Measurements from ENCODE around the gene TFEB. TPM values are rescaled to one million over a fixed set of nuclear protein-coding genes. Genes with fewer than 3 reads are reported as not detected.

TFEB gene
- total and polyA plus RNA-seq, 4 donors, result 13.3 to 38.4 (median 27.8) TPM

- Histone ChIP-seq H3K27me3 (ENCODE audit: control insufficient read depth in 3 of 3, insufficient read depth in 3 of 3, low read length in 2 of 3) (no peaks in the 10 kb centered on the region), H3K27ac (ENCODE audit: low read depth in 1 of 2, low read length in 1 of 2) (no peak overlapping the region), H3K4me1 (ENCODE audit: control insufficient read depth in 5 of 5, insufficient read depth in 5 of 5, low read length in 5 of 5) (no peaks in the 10 kb centered on the region), H3K9ac (ENCODE audit: insufficient read depth in 1 of 2, low read length in 2 of 2) (no peak overlapping the region), H3K36me3 (ENCODE audit: control insufficient read depth in 4 of 4, insufficient read depth in 4 of 4, low read length in 4 of 4) (no peaks in the 10 kb centered on the region), H3K9me3 (ENCODE audit: control insufficient read depth in 4 of 4, insufficient read depth in 3 of 4, low read length in 3 of 4) (no peaks in the 10 kb centered on the region), H3K4me3 (no peak overlapping the region)
- WGBS, 2 donors, result 70 to 83% methylated on average over 8 of the region's 8 CpGs
- ATAC-seq (ENCODE audit: insufficient read depth, low FRiP score), result no peak
- DNase-seq, result no peak
- TF ChIP-seq CTCF (IDR thresholded peaks at IDR 0.05; ENCODE audit: control extremely low read depth, extremely low read depth), result no peak
These were observed 22.7 kb upstream of the TFEB start for GRCh38 chr6:41757931-41758640.

GRCh38 chr6:41757271-41757670 lies 21.9 kb upstream of the TFEB start:
- DNase-seq, result no peak
- no peak for TF ChIP-seq CTCF (IDR thresholded peaks at IDR 0.05; ENCODE audit: control extremely low read depth, extremely low read depth)
- no peaks in the 10 kb centered on the region for H3K36me3 ChIP-seq (ENCODE audit: control insufficient read depth in 4 of 4, insufficient read depth in 4 of 4, low read length in 4 of 4)
- 91 to 94% methylated on average over 6 of the region's 6 CpGs for WGBS, 2 donors
- no peak for ATAC-seq (ENCODE audit: insufficient read depth, low FRiP score)
- no peaks in the 10 kb centered on the region for H3K4me1 ChIP-seq (ENCODE audit: control insufficient read depth in 5 of 5, insufficient read depth in 5 of 5, low read length in 5 of 5)
- H3K27me3 ChIP-seq (ENCODE audit: control insufficient read depth in 3 of 3, insufficient read depth in 3 of 3, low read length in 2 of 3), result no peaks in the 10 kb centered on the region
- no peaks in the 10 kb centered on the region for H3K9me3 ChIP-seq (ENCODE audit: control insufficient read depth in 4 of 4, insufficient read depth in 3 of 4, low read length in 3 of 4)
- no peak overlapping the region for H3K4me3 ChIP-seq
- H3K27ac ChIP-seq (ENCODE audit: low read depth in 1 of 2, low read length in 1 of 2), result no peak overlapping the region
- no peak overlapping the region for H3K9ac ChIP-seq (ENCODE audit: insufficient read depth in 1 of 2, low read length in 2 of 2)

DNA sequence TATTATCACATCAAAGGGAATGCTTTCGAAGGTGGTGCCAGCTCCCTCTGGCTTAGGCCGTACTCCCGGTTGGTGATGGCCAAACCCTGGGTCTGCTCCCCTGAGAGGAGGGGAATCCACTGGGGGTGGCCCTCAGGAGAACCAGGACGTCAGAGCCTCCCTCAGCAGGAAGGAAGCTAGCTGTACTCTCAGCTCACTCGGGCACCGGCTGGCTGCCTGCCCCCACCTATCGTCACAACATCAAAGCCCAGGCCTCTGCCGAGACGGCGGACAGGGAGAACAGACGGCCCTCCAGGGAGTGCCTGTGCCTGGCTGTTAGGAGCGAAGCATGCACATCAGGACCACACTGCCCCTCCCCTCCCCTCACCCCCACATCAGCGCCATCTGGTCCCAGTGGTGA lies 20.9 kb upstream of the TFEB start:
- Histone ChIP-seq H3K9me3 (ENCODE audit: control insufficient read depth in 4 of 4, insufficient read depth in 3 of 4, low read length in 3 of 4) (no peaks in the 10 kb centered on the region), H3K4me3 (no peak overlapping the region), H3K27ac (ENCODE audit: low read depth in 1 of 2, low read length in 1 of 2) (no peak overlapping the region), H3K27me3 (ENCODE audit: control insufficient read depth in 3 of 3, insufficient read depth in 3 of 3, low read length in 2 of 3) (no peaks in the 10 kb centered on the region), H3K9ac (ENCODE audit: insufficient read depth in 1 of 2, low read length in 2 of 2) (no peak overlapping the region), H3K4me1 (ENCODE audit: control insufficient read depth in 5 of 5, insufficient read depth in 5 of 5, low read length in 5 of 5) (no peaks in the 10 kb centered on the region), H3K36me3 (ENCODE audit: control insufficient read depth in 4 of 4, insufficient read depth in 4 of 4, low read length in 4 of 4) (no peaks in the 10 kb centered on the region)
- no peak for TF ChIP-seq CTCF (IDR thresholded peaks at IDR 0.05; ENCODE audit: control extremely low read depth, extremely low read depth)
- no peak for ATAC-seq (ENCODE audit: insufficient read depth, low FRiP score)
- WGBS, 2 donors, result 51 to 63% methylated on average over 13 of the region's 13 CpGs
- DNase-seq, result peak in 1 of 3 donors; percentile 19

- H3K9me3 ChIP-seq (ENCODE audit: control insufficient read depth in 4 of 4, insufficient read depth in 3 of 4, low read length in 3 of 4), result no peaks in the 10 kb centered on the region
- H3K36me3 ChIP-seq (ENCODE audit: control insufficient read depth in 4 of 4, insufficient read depth in 4 of 4, low read length in 4 of 4), result no peaks in the 10 kb centered on the region
- no peak for TF ChIP-seq CTCF (IDR thresholded peaks at IDR 0.05; ENCODE audit: control extremely low read depth, extremely low read depth)
- no peaks in the 10 kb centered on the region for H3K27me3 ChIP-seq (ENCODE audit: control insufficient read depth in 3 of 3, insufficient read depth in 3 of 3, low read length in 2 of 3)
- H3K27ac ChIP-seq (ENCODE audit: low read depth in 1 of 2, low read length in 1 of 2), result no peak overlapping the region
- 85 to 86% methylated on average over 4 of the region's 4 CpGs for WGBS, 2 donors
- DNase-seq (no peak), ATAC-seq (ENCODE audit: insufficient read depth, low FRiP score) (no peak)
- no peaks in the 10 kb centered on the region for H3K4me1 ChIP-seq (ENCODE audit: control insufficient read depth in 5 of 5, insufficient read depth in 5 of 5, low read length in 5 of 5)
- no peak overlapping the region for H3K9ac ChIP-seq (ENCODE audit: insufficient read depth in 1 of 2, low read length in 2 of 2)
- H3K4me3 ChIP-seq, result no peak overlapping the region
These were observed 20.5 kb upstream of the TFEB start for GRCh38 chr6:41755895-41756294.

Data from lung (tissue), 12 donors.